HCT116 (cell line): ENCODE results near the gene LRBA. TPM values are rescaled to one million over a fixed set of nuclear protein-coding genes. Genes with fewer than 3 reads are reported as not detected.

Experiments used
- ATAC-seq: fragments of 200-7000 bp; cut with Tn5 transposase; 2 replicates; pipeline ENCODE4 v1.9.1; 2020; ENCODE audit warnings: mild to moderate bottlenecking, moderate library complexity
- BruUV-seq: library from RNA; stranded (reverse); fragments of 400-500 nt; replicated peaks from 2 replicates; lab custom pipeline; 2021; lab: Mats Ljungman, UMichigan
- CTCF ChIA-PET: fragments of 300-600 bp; sonication (Branson Sonifier 250); formaldehyde crosslinking; loops from one replicate; lab custom pipeline; 2021; ENCODE audit warnings: antibody characterized with exemption; lab: Charles Lee
- POLR2A ChIA-PET: fragments of 300-600, 350-600 bp; sonication (Branson Sonifier 250); formaldehyde crosslinking; loops from one replicate; lab custom pipeline; 2021; ENCODE audit warnings: antibody characterized with exemption; lab: Charles Lee
- RAD21 ChIA-PET, 2 experiments: fragments of 300-600 bp; sonication (Branson Sonifier 250); formaldehyde crosslinking; loops; one replicate each; lab custom pipeline; 2023; ENCODE audit warnings: low total read pairs in 2 of 2; ENCODE audit not compliant: uncharacterized antibody in 2 of 2, unreplicated experiment in 2 of 2, low non-redundant PET in 1 of 2; lab: Charles Lee
- DNase-seq: peaks from one replicate; pipeline ENCODE4 v3.0.0-alpha.2; 2010; ENCODE audit warnings: low read depth, low spot score
- H2AFZ ChIP-seq: fragments of 200-600 bp; shearing (Covaris generic), sonication (generic); 2 replicates; pipeline ENCODE4 v1.6.1; 2017; ENCODE audit warnings: low read depth, mixed run types, mixed read lengths, antibody characterized with exemption, low read length; ENCODE audit not compliant: poor library complexity, severe bottlenecking
- H3K27ac ChIP-seq: 2 replicates; pipeline ENCODE4 v1.5.1; 2012; ENCODE audit warnings: low read depth, low read length
- H3K27me3 ChIP-seq: fragments of 200-600 bp; sonication (generic); 2 replicates; pipeline ENCODE4 v1.6.1; 2016; ENCODE audit warnings: mixed run types, low read length, mixed read lengths; ENCODE audit not compliant: insufficient read depth
- H3K36me3 ChIP-seq, 2 experiments: fragments of 200-500 bp in 1 of 2; fragments of 200-600 bp in 1 of 2; sonication (Bioruptor generic) in 1 of 2; sonication (generic) in 1 of 2; 2 replicates each; pipeline versions ENCODE4 v1.5.1 to v1.6.1; 2014 to 2016; ENCODE audit warnings: low read length in 2 of 2, inconsistent platforms in 1 of 2, mixed read lengths in 1 of 2, mixed run types in 1 of 2; ENCODE audit not compliant: insufficient read depth in 2 of 2, control insufficient read depth in 1 of 2
- H3K4me1 ChIP-seq, 2 experiments: fragments of 200-600 bp in 1 of 2; sonication (generic) in 1 of 2; 2 replicates each; pipeline versions ENCODE4 v1.5.1 to v1.6.1; 2012 to 2017; ENCODE audit warnings: low read length in 2 of 2, inconsistent platforms in 1 of 2, mild to moderate bottlenecking in 1 of 2, mixed read lengths in 1 of 2, mixed run types in 1 of 2, moderate library complexity in 1 of 2; ENCODE audit not compliant: insufficient read depth in 2 of 2, control insufficient read depth in 1 of 2
- H3K4me2 ChIP-seq: fragments of 200-600 bp; sonication (generic); 2 replicates; pipeline ENCODE4 v1.6.1; 2017; ENCODE audit warnings: mixed run types, low read length, mixed read lengths
- H3K4me3 ChIP-seq, 2 experiments: fragments of 200-600 bp in 1 of 2; sonication (generic) in 1 of 2; replicated peaks in 1 of 2; 2 replicates each; pipeline ENCODE4 v1.5.1; 2011 to 2016; ENCODE audit warnings: low read length in 2 of 2, control low read depth in 1 of 2, low read depth in 1 of 2, mild to moderate bottlenecking in 1 of 2, mixed read lengths in 1 of 2, mixed run types in 1 of 2
- H3K79me2 ChIP-seq: fragments of 200-600 bp; sonication (generic); 2 replicates; pipeline ENCODE4 v1.6.1; 2017; ENCODE audit warnings: mild to moderate bottlenecking, mixed run types, low read length, moderate library complexity, mixed read lengths; ENCODE audit not compliant: insufficient read depth
- H3K9ac ChIP-seq: fragments of 200-600 bp; sonication (generic); 2 replicates; pipeline ENCODE4 v1.6.1; 2016; ENCODE audit warnings: low read length, mixed read lengths
- H3K9me2 ChIP-seq: fragments of 200-600 bp; sonication (generic), shearing (Covaris generic); 2 replicates; pipeline ENCODE4 v1.6.1; 2017; ENCODE audit warnings: mixed run types, mild to moderate bottlenecking, moderate library complexity; ENCODE audit not compliant: insufficient read depth
- H3K9me3 ChIP-seq, 2 experiments: fragments of 200-500 bp in 1 of 2; fragments of 200-600 bp in 1 of 2; sonication (Bioruptor generic) in 1 of 2; sonication (generic) in 1 of 2; 2 replicates each; pipeline ENCODE4 v1.6.1; 2014 to 2017; ENCODE audit warnings: low read length in 2 of 2, mixed read lengths in 2 of 2, inconsistent platforms in 1 of 2, low read depth in 1 of 2, mild to moderate bottlenecking in 1 of 2, mixed run types in 1 of 2, moderate library complexity in 1 of 2; ENCODE audit not compliant: control insufficient read depth in 1 of 2, insufficient read depth in 1 of 2
- H4K20me1 ChIP-seq: fragments of 200-600 bp; sonication (generic), shearing (Covaris generic); 2 replicates; pipeline ENCODE4 v1.6.1; 2017; ENCODE audit warnings: mixed run types, mild to moderate bottlenecking, moderate library complexity; ENCODE audit not compliant: insufficient read depth
- ATF3 ChIP-seq: IDR thresholded peaks from 2 replicates; pipeline ENCODE4 v1.6.1; 2012
- EGR1 ChIP-seq: IDR thresholded peaks from 2 replicates; pipeline ENCODE4 v1.6.1; 2012; ENCODE audit warnings: low read depth
- ELF1 ChIP-seq: IDR thresholded peaks from 2 replicates; pipeline ENCODE4 v1.6.1; 2012; ENCODE audit warnings: low read depth, borderline replicate concordance
- EZH2 ChIP-seq: fragments of 200-600 bp; sonication (generic); IDR thresholded peaks from 2 replicates; pipeline ENCODE4 v1.6.1; 2017; ENCODE audit warnings: antibody characterized with exemption, mixed run types
- EZH2phosphoT487 ChIP-seq: fragments of 200-600 bp; IDR thresholded peaks from 2 replicates; pipeline ENCODE4 v1.6.1; 2018; ENCODE audit warnings: antibody characterized with exemption, borderline replicate concordance
- FOSL1 ChIP-seq: IDR thresholded peaks from 2 replicates; pipeline ENCODE4 v1.6.1; 2012; ENCODE audit warnings: low read depth
- JUND ChIP-seq: IDR thresholded peaks from 2 replicates; pipeline ENCODE4 v1.6.1; 2012
- POLR2A ChIP-seq: IDR thresholded peaks from 2 replicates; pipeline ENCODE4 v1.7.0; 2011; ENCODE audit warnings: borderline replicate concordance; ENCODE audit not compliant: insufficient read depth, insufficient read length; ENCODE audit errors: extremely low read depth
- POLR2AphosphoS5 ChIP-seq: IDR thresholded peaks from 2 replicates; pipeline ENCODE4 v1.6.1; 2011; ENCODE audit warnings: mild to moderate bottlenecking, low read depth, low read length, moderate library complexity
- SIN3A ChIP-seq: IDR thresholded peaks from 2 replicates; pipeline ENCODE4 v1.6.1; 2012; ENCODE audit warnings: low read depth
- SP1 ChIP-seq: IDR thresholded peaks from 2 replicates; pipeline ENCODE4 v1.6.1; 2012; ENCODE audit warnings: low read depth
- SRF ChIP-seq: IDR thresholded peaks from 2 replicates; pipeline ENCODE4 v1.6.1; 2012; ENCODE audit warnings: low read depth
- YY1 ChIP-seq: IDR thresholded peaks from 2 replicates; pipeline ENCODE4 v1.6.1; 2011; ENCODE audit warnings: low read length, low read depth, moderate library complexity, mild to moderate bottlenecking; ENCODE audit not compliant: insufficient replicate concordance; ENCODE audit errors: extremely low read depth
- ZBTB33 ChIP-seq: IDR thresholded peaks from 2 replicates; pipeline ENCODE4 v1.6.1; 2011; ENCODE audit warnings: mild to moderate bottlenecking, low read length, moderate library complexity; ENCODE audit not compliant: insufficient replicate concordance; ENCODE audit errors: extremely low read depth
- ZFX ChIP-seq: fragments of 450-650 bp; IDR thresholded peaks from 2 replicates; pipeline ENCODE4 v1.6.1; 2017
- ZNF274 ChIP-seq: fragments of 200-500 bp; sonication (Bioruptor generic); IDR thresholded peaks from 2 replicates; pipeline ENCODE4 v1.6.1; 2014; ENCODE audit warnings: mild to moderate bottlenecking, low read depth, low read length, inconsistent platforms
- intact Hi-C: fragments of 100-400 bp; cut with micrococcal nuclease; formaldehyde crosslinking; loops from 2 replicates; pipeline ENCODE4 v1.10.0; 2022
- total RNA-seq: library from RNA; stranded (reverse); gene quantifications from one replicate; pipeline ENCODE4 v1.2.1, GENCODE V29; 2021; ENCODE audit not compliant: unreplicated experiment
- TF ChIP-seq, protein P1 (sequence below), 3 experiments: fragments of 200-600 bp in 1 of 3; sonication (generic) in 1 of 3; IDR thresholded peaks in 2 of 3; conservative IDR thresholded peaks in 1 of 3; 2 replicates each; pipeline ENCODE4 v1.5.1; 2012 to 2017; ENCODE audit warnings: low read depth in 2 of 3, low read length in 2 of 3, antibody characterized with exemption in 1 of 3, borderline replicate concordance in 1 of 3, control low read depth in 1 of 3, mild to moderate bottlenecking in 1 of 3, mixed read lengths in 1 of 3, mixed run types in 1 of 3, moderate library complexity in 1 of 3; ENCODE audit not compliant: insufficient read depth in 1 of 3
- TF ChIP-seq, protein P2 (sequence below): IDR thresholded peaks from 2 replicates; pipeline ENCODE4 v1.6.1; 2012
- TF ChIP-seq, protein P3 (sequence below): IDR thresholded peaks from 2 replicates; pipeline ENCODE4 v1.6.1; 2012; ENCODE audit warnings: low read depth

LRBA gene
- total RNA-seq, 1 experiment from 2014 or later: 79.8 TPM

GRCh38 chr4:150978738-150979575 is 36.1 kb downstream of the LRBA start:
- no peak for ATAC-seq
- BruUV-seq: no TSS peak
- Histone ChIP-seq H3K27ac (no peak overlapping the region), H3K9me2 (no peaks in the 10 kb centered on the region), H3K79me2 (peaks cover 96% of the 10 kb centered on the region), H3K4me3 (no peak overlapping the region), H3K9ac (no peak overlapping the region)
- POLR2A ChIA-PET: no interaction called here
- intact Hi-C loops: no loop called here
- TF ChIP-seq EZH2phosphoT487 (no peak), ZFX (no peak), POLR2AphosphoS5 (no peak), YY1 (no peak), POLR2A (no peak), EZH2 (no peak), ATF3 (no peak), SP1 (no peak), ZBTB33 (no peak), EGR1 (no peak), ZNF274 (no peak), JUND (no peak), SIN3A (no peak), FOSL1 (no peak), ELF1 (no peak), SRF (no peak)
- TF ChIP-seq, protein P1, sequence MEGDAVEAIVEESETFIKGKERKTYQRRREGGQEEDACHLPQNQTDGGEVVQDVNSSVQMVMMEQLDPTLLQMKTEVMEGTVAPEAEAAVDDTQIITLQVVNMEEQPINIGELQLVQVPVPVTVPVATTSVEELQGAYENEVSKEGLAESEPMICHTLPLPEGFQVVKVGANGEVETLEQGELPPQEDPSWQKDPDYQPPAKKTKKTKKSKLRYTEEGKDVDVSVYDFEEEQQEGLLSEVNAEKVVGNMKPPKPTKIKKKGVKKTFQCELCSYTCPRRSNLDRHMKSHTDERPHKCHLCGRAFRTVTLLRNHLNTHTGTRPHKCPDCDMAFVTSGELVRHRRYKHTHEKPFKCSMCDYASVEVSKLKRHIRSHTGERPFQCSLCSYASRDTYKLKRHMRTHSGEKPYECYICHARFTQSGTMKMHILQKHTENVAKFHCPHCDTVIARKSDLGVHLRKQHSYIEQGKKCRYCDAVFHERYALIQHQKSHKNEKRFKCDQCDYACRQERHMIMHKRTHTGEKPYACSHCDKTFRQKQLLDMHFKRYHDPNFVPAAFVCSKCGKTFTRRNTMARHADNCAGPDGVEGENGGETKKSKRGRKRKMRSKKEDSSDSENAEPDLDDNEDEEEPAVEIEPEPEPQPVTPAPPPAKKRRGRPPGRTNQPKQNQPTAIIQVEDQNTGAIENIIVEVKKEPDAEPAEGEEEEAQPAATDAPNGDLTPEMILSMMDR (IDR thresholded peaks at IDR 0.05 in 2 of 3, conservative IDR thresholded peaks at IDR 0.05 in 1 of 3; ENCODE audit: borderline replicate concordance in 1 of 3, insufficient read depth in 1 of 3, low read depth in 2 of 3, low read length in 2 of 3): no peak
- TF ChIP-seq, protein P2, sequence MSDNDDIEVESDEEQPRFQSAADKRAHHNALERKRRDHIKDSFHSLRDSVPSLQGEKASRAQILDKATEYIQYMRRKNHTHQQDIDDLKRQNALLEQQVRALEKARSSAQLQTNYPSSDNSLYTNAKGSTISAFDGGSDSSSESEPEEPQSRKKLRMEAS: no peak
- TF ChIP-seq, protein P3, sequence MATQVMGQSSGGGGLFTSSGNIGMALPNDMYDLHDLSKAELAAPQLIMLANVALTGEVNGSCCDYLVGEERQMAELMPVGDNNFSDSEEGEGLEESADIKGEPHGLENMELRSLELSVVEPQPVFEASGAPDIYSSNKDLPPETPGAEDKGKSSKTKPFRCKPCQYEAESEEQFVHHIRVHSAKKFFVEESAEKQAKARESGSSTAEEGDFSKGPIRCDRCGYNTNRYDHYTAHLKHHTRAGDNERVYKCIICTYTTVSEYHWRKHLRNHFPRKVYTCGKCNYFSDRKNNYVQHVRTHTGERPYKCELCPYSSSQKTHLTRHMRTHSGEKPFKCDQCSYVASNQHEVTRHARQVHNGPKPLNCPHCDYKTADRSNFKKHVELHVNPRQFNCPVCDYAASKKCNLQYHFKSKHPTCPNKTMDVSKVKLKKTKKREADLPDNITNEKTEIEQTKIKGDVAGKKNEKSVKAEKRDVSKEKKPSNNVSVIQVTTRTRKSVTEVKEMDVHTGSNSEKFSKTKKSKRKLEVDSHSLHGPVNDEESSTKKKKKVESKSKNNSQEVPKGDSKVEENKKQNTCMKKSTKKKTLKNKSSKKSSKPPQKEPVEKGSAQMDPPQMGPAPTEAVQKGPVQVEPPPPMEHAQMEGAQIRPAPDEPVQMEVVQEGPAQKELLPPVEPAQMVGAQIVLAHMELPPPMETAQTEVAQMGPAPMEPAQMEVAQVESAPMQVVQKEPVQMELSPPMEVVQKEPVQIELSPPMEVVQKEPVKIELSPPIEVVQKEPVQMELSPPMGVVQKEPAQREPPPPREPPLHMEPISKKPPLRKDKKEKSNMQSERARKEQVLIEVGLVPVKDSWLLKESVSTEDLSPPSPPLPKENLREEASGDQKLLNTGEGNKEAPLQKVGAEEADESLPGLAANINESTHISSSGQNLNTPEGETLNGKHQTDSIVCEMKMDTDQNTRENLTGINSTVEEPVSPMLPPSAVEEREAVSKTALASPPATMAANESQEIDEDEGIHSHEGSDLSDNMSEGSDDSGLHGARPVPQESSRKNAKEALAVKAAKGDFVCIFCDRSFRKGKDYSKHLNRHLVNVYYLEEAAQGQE: no peak
- TF ChIP-seq, all 23 proteins: peak for 0
- no peaks in the 10 kb centered on the region for H3K9me3 ChIP-seq
- ChIA-PET CTCF (no interaction called here), RAD21 (no interaction called here)
- H4K20me1 ChIP-seq: no peaks in the 10 kb centered on the region; the same call in 1 of the 2 replicates
- H3K27me3 ChIP-seq: no peaks in the 10 kb centered on the region
- H3K4me1 ChIP-seq: no peaks in the 10 kb centered on the region
- no peak overlapping the region for H2AFZ ChIP-seq
- no peak for DNase-seq
- no peak overlapping the region for H3K4me2 ChIP-seq
- H3K36me3 ChIP-seq: no peaks in the 10 kb centered on the region
